NT2/D1 (cell line): ENCODE data around the gene TMPRSS11E.

Experiments
- SUZ12 ChIP-seq: IDR thresholded peaks from 2 replicates; pipeline ENCODE4 v1.6.1; 2011; ENCODE audit not compliant: insufficient read length, insufficient read depth; ENCODE audit errors: extremely low read depth
- YY1 ChIP-seq: IDR thresholded peaks from 2 replicates; pipeline ENCODE4 v1.6.1; 2011; ENCODE audit not compliant: insufficient read length, insufficient read depth
- ZNF274 ChIP-seq: IDR thresholded peaks from 2 replicates; pipeline ENCODE4 v1.6.1; 2011; ENCODE audit warnings: mild to moderate bottlenecking, low read depth, low read length

DNA sequence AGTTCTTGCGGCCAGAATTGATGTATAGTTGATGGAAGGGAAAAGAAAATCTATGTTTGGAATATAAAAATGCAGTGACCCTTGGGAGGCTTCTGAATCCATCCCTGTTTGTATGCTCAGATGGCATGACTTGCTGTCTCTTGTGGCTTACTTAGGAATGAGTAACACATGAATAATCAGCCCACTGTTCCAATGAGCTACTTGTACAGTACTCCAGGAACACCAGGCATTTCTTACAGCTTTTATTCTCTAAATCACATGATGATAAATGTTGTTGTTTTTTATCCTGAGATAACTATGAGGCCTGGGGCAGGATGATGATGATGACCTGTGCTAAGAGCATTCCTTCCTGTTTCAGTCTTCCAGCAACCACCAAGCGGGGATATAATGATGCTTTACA is 18.9 kb downstream of the TMPRSS11E start:
- TF ChIP-seq SUZ12 (no peak), YY1 (no peak), ZNF274 (no peak)
